ENCODE results near the gene DELE1.
"Not testable (repeated sequence)": the region's sequence is repeated elsewhere in the genome, so short reads cannot be mapped to it uniquely, and the experiment has no call there.

Gene DELE1

GRCh38 chr5:141889282-141889871, 34.3 kb upstream of the DELE1 start:
- no peak for DNase-seq

DNA sequence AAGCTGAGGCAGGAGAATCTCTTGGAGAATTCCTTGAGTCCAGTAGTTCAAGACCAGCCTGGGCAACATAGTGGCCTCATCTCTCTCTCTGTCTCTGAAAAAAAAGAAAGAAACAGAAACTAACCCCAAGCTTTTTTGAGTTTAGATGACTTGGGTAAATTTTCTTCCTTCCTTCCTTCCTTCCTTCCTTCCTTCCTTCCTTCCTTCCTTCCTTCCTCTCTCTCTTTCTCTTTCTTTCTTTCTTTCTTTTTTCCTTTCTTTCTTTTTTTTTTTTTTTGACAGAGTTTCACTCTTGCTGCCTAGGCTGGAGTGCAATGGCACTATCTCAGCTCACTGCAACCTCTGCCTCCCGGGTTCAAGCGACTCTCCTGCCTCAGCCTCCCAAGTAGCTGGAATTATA, 33.2 kb upstream of the DELE1 start:
- DNase-seq, result not testable (repeated sequence)

DNA sequence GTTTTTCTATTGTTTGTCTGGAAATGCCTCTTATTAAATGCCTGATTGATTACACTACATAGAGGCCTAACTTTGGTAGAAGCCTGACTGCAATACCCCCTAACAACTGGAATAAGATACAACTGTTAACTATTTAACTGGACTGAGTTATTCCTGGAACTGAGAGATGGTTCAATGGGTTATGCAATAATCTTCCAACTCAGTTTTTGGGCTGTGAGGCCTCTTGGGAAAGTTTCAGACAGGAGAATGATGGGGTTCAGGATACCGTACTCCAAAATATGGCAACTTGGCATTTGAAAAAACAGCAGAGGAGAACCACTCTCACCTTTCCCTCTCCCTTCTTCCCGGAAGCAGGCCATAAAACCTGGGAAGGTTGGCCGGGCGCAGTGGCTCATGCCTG, 26.2 kb upstream of the DELE1 start:
- no peak for DNase-seq

DNA sequence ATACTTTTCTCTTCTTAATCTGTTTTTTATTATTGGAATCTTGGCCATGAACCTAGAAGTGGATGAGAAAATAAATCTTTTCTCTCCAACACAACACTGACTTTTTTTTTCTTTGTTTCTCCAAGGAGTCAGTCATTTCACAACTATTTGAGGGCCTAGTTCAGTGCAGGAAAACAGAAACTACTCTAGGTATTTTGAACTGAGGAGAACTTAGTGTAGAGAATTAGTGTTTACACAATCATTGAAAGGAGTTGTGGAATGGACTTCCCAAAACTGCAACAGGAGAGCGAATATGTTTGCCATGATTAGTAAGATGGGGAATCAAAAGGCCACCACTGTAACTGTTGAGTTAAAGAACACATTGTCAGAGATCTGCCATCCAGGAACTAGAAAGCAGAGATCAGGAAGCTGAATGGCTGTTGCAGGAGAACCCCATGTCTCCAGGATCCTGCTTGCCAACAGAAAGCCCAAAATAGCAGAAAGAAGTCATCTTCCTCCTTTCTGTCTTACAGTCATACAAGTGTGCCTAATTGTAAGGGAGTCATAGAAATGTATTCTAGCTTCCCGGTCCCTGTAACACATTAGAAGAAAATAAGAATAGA, 25.1 kb upstream of the DELE1 start:
- no peak for DNase-seq

GRCh38 chr5:141902015-141902814, 21.5 kb upstream of the DELE1 start:
- DNase-seq, result no peak

- DNase-seq, result no peak
Measured at GRCh38 chr5:141903261-141903660, 20.4 kb upstream of the DELE1 start.

DNA sequence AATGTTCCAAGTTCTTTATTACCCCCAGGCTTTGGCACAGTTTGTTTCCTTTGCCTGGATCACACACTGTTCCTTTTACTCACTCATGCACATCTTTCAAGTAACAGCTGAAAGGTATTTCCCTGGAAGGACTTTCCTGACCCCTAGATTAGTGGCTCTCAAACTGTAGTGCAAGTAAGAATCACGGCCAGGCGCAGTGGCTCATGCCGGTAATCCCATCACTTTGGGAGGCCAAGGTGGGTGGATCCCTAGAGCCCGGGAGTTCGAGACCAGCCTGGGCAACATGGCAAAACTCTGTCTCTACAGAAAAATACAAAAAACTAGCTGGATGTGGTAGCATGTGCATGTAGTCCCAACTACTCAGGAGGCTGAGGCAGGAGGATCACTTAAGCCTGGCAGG, 19.1 kb upstream of the DELE1 start:
- no peak for DNase-seq

- no peak for DNase-seq
Measured at GRCh38 chr5:141906517-141906916, 17.2 kb upstream of the DELE1 start.

- DNase-seq, result no peak
Measured at GRCh38 chr5:141906972-141907371, 16.7 kb upstream of the DELE1 start.

DNA sequence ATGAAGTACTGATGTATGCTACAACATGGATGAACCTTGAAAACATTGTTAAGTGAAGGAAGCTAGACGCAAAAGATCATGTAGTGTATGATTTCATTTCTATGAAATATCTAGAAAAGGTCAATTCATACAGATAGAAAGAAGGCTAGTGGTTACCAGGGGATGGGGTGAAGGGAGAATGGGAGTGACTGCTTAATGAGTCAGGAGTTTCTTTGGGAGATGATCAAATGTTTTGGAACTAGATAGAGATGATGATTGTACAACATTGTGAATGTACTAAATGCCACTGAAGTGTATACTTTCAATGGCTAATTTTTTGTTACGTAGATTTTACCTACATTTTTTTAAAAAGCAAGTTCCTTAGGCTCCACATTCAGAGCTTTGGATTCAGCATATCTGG, 14.9 kb upstream of the DELE1 start:
- no peak for DNase-seq

- DNase-seq, result no peak
Measured at GRCh38 chr5:141909212-141909611, 14.5 kb upstream of the DELE1 start.

DNA sequence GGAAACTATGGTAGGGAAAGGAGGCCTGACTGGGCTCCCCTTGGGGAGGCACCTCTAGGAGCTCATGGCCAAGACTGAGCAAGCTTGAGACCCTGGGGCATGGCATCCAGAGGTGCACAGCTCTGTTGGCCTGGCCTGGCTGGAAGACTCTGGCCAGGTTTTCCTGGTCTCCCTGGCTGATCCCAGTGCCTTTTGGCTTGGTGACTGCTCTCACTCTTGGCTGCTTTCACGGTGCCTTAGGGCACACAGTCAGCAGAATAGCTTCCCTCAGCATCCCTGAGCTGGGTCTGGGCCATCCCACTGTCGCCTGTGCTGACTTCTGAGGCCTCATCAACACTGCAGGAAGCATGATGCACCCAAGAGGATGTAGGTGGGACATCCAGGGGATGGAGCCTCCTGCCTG, 13.4 kb upstream of the DELE1 start:
- no peak for DNase-seq

DNA sequence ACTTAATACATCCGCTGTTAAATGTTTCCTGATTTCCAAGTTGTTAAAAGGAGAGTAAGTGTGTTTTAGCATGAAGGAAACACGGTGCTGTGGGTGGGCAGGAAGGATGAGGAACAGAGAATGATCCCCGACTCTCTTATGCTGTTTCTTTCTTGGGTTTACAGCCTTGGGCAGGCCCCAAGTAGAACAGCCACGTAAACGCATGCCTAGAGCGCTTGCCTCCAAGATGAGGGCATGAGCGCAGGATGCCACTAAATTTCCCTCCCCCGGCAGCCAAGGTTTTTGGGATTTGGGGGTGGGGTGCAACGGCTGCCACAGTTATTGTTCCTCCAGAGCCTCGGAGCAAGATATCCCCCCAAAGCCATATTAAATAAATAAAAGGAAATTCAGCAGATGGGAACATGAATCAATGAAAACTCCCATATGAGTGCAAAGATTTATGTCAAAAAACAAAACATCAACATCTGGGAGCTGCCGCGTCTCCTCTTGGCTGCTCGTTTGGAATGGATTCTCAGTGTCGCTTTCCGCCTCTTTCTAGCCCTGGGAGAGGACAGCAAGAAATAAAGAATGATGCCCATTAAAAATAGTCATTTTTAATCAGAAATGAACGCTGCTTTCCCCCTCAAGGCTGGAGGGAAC, 10.0 kb upstream of the DELE1 start:
- DNase-seq, result peak; percentile 38

- peak; percentile 77 for DNase-seq
Measured at GRCh38 chr5:141914199-141914743, 9.4 kb upstream of the DELE1 start.

GRCh38 chr5:141914797-141915196, 8.9 kb upstream of the DELE1 start:
- DNase-seq, result no peak

- no peak for DNase-seq
Measured at GRCh38 chr5:141915881-141916336, 7.8 kb upstream of the DELE1 start.

- DNase-seq, result no peak
Measured at GRCh38 chr5:141916522-141916921, 7.1 kb upstream of the DELE1 start.

- no peak for DNase-seq
Measured at GRCh38 chr5:141917760-141918159, 5.9 kb upstream of the DELE1 start.

GRCh38 chr5:141919218-141920119, 4.2 kb upstream of the DELE1 start:
- DNase-seq, result no peak

GRCh38 chr5:141920771-141921170, 2.9 kb upstream of the DELE1 start:
- DNase-seq, result no peak

DNA sequence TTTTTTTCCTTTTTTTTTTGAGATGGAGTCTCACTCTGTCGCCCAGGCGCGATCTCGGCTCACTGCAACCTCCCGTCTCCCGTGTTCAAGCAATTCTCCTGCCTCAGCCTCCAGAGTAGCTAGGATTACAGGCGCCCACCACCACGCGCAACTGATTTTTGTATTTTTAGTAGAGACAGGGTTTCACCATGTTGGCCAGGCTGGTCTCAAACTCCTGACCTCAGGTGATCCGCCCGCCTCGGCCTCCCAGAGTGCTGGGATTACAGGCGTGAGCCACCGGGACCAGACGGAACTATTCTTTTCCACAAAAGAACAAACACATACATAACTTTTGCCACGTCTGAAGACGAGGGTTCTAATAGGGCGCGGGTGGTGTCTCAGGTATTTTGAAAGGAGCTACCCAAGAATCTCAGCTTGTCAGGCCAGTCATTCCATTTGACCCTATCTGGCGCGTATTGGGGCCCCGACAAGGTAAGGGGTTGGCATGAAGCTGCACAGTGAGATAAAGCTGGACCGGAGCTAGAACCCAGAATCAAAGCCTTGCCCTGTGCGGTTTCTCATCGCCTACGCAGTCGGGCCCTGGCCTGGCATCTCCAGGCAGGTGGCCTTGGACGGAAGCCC, 734 bp upstream of the DELE1 start:
- not testable (repeated sequence) for DNase-seq

GRCh38 chr5:141926434-141926833, 2.8 kb downstream of the DELE1 start:
- no peak for DNase-seq
